Forelimb muscle (tissue), 1 donor: ENCODE results near the gene TOB1. TPM values are rescaled to one million over a fixed set of nuclear protein-coding genes. Genes with fewer than 3 reads are reported as not detected.

Experiments used
- DNase-seq: peaks from one replicate; pipeline ENCODE4 v3.0.0-alpha.2; 2013; ENCODE audit warnings: low read depth
- polyA plus RNA-seq: library from polyadenylated mRNA; unstranded; fragments of 120-200 nt; gene quantifications from one replicate; pipeline ENCODE4 v1.2.1, GENCODE V29; 2013; ENCODE audit not compliant: insufficient read length

Gene TOB1
- polyA plus RNA-seq, 1 donor: 64.6 TPM

GRCh38 chr17:50832267-50832863 is 33.8 kb downstream of the TOB1 start:
- DNase-seq: no peak

- no peak for DNase-seq
These were observed 34.7 kb downstream of the TOB1 start for GRCh38 chr17:50831471-50831928.

- DNase-seq: no peak
These were observed 35.2 kb downstream of the TOB1 start for GRCh38 chr17:50830994-50831393.

- DNase-seq: no peak
These were observed 35.8 kb downstream of the TOB1 start for GRCh38 chr17:50830352-50830751.

- no peak for DNase-seq
These were observed 36.8 kb downstream of the TOB1 start for GRCh38 chr17:50829332-50829731.

- no peak for DNase-seq
These were observed 37.5 kb downstream of the TOB1 start for GRCh38 chr17:50828508-50829170.

GRCh38 chr17:50825188-50825587 is 41.0 kb downstream of the TOB1 start:
- DNase-seq: no peak

- no peak for DNase-seq
These were observed 41.7 kb downstream of the TOB1 start for GRCh38 chr17:50824429-50824828.

- no peak for DNase-seq
These were observed 43.6 kb downstream of the TOB1 start for GRCh38 chr17:50822550-50822949.

- DNase-seq: no peak
These were observed 45.5 kb downstream of the TOB1 start for GRCh38 chr17:50820651-50821050.

GRCh38 chr17:50818921-50819657 is 47.1 kb downstream of the TOB1 start:
- DNase-seq: no peak

- DNase-seq: no peak
These were observed 47.9 kb downstream of the TOB1 start for GRCh38 chr17:50818261-50818660.

- DNase-seq: no peak
These were observed 48.3 kb downstream of the TOB1 start for GRCh38 chr17:50817838-50818237.

GRCh38 chr17:50816771-50817751 is 49.1 kb downstream of the TOB1 start:
- DNase-seq: no peak

- no peak for DNase-seq
These were observed 49.9 kb downstream of the TOB1 start for GRCh38 chr17:50816271-50816670.

GRCh38 chr17:50815400-50815799 is 50.8 kb downstream of the TOB1 start:
- DNase-seq: no peak

GRCh38 chr17:50813583-50813982 is 52.6 kb downstream of the TOB1 start:
- no peak for DNase-seq
